Coronary artery (tissue), 2 donors: ENCODE results near the gene AKAP13.

ENCODE experiments used
- DNase-seq: peaks from one replicate; pipeline ENCODE4 v3.0.0-alpha.2; 2017; ENCODE audit warnings: low spot score
- H3K27ac ChIP-seq, 2 donors: fragments of 200-600 bp; sonication (generic); one replicate each; pipeline ENCODE4 v1.5.1; 2016 to 2019
- H3K4me3 ChIP-seq: fragments of 200-600 bp; sonication (generic); 2 replicates; pipeline ENCODE4 v1.5.1; 2016; ENCODE audit warnings: mild to moderate bottlenecking, moderate library complexity
- TF ChIP-seq, protein P1 (sequence below): fragments of 200-600 bp; sonication (generic); IDR thresholded peaks from one replicate; pipeline ENCODE4 v1.5.1; 2019; ENCODE audit warnings: antibody characterized with exemption

The AKAP13 gene

DNA sequence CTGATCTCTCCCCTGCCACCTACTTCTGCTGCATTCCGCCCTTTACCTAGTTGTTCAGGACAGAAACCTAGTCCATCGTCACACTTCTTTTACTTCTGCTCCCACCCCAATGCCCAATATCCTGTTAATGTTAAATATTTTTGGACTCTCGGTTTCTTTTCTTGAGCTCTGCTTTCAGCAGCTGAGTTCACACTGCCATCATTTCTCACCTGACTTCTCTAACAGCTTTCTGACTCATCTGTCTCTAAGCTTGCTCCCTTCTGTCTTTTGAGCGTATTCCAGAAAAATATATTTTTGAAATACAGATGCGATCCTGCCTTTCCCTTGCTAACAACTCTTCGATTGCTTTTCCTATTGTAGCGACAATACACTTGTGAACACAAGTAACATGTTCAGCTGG lies 231.0 kb downstream of the AKAP13 start:
- H3K4me3 ChIP-seq: no peak overlapping the region
- DNase-seq: no peak
- no peak overlapping the region for H3K27ac ChIP-seq
- TF ChIP-seq, protein P1, sequence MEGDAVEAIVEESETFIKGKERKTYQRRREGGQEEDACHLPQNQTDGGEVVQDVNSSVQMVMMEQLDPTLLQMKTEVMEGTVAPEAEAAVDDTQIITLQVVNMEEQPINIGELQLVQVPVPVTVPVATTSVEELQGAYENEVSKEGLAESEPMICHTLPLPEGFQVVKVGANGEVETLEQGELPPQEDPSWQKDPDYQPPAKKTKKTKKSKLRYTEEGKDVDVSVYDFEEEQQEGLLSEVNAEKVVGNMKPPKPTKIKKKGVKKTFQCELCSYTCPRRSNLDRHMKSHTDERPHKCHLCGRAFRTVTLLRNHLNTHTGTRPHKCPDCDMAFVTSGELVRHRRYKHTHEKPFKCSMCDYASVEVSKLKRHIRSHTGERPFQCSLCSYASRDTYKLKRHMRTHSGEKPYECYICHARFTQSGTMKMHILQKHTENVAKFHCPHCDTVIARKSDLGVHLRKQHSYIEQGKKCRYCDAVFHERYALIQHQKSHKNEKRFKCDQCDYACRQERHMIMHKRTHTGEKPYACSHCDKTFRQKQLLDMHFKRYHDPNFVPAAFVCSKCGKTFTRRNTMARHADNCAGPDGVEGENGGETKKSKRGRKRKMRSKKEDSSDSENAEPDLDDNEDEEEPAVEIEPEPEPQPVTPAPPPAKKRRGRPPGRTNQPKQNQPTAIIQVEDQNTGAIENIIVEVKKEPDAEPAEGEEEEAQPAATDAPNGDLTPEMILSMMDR: no peak

DNA sequence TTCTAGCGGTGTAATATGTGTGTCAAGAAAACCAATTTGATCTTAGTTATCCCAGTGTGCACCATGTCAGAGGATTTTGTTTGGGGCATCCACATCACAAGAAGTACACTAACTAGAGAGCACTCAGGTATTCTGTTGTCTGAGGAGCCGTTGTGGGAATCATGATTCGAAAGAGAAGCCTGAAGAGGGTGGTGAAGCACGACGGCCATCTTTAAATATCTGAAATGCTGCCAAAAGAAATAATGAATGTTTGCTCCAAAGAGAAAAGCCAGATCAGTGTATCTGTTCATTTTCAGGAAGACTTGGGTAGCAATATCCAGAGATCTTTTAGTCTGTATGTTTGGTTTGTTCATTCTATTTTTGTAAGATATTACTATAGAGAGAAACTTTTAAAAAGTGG lies 233.7 kb downstream of the AKAP13 start:
- H3K4me3 ChIP-seq: no peak overlapping the region
- peak overlapping the region in 1 of 2 donors; percentile 26 for H3K27ac ChIP-seq
- DNase-seq: no peak
- TF ChIP-seq, protein P1: no peak

DNA sequence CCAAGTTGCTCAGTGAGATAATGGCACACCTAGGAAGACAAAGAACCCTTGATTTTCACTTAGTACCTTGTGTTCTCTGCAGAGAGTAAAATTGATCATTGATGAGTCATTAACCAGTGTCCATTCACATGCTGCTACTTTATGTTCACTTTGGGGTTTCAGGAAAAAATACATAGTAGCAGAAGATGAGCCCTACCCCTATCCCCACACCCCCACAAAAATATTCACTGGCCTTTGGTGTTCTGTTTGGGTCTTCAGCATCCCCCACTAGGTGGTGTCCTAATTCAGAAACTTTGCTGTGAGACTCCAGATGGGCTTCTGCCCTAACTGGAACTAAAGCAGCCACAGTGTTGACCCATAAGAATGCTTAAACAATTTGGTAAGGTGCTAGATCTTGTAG lies 235.5 kb downstream of the AKAP13 start:
- DNase-seq: no peak
- H3K4me3 ChIP-seq: no peak overlapping the region
- peak overlapping the region in 1 of 2 donors; percentile 9 for H3K27ac ChIP-seq
- TF ChIP-seq, protein P1: no peak

DNA sequence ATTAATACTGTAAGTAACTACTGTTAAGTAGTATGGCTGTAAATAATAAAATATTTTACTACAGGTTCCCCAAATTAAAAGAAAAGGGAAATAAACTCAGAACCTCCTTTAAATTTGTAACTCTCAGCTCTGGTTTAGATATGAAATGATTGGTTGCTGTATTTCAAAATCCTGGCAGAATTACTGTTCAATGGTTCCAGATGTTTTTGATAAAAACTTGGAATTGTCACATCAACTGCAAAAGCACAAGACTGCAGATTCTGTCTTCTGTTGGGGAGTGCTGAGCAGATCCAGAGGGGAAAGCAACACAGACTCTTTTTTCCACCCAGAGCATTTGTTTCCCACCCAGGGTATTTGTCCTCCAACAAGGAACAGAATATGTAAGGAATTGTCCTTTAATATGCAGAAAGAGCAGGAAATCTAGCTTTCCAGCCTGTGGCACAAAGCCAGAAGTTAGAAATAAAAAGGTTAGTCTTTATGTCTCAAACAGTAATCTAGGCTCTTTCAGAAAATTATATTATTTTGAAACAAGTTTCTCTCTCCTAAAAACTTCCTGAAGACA lies 236.2 kb downstream of the AKAP13 start:
- DNase-seq: no peak
- H3K27ac ChIP-seq: peak overlapping the region; percentile 78 to 88
- H3K4me3 ChIP-seq: no peak overlapping the region
- TF ChIP-seq, protein P1: no peak

DNA sequence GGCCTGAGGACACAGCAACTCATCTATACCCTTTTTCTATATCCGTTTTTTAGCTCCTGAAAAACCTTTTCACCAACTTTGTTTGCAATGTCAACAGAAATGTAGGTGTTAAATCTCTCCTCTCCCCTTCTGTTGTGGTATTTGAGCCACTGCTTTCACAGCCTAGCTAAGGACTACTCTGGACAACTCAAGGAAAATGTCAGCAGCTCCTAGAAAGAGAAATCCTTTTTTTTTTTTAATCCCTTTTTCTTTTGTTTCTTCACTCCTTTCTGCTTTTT lies 237.8 kb downstream of the AKAP13 start:
- peak overlapping the region; percentile 74 for H3K4me3 ChIP-seq
- DNase-seq: no peak
- TF ChIP-seq, protein P1: no peak
- H3K27ac ChIP-seq: peak overlapping the region; percentile 78 to 88

DNA sequence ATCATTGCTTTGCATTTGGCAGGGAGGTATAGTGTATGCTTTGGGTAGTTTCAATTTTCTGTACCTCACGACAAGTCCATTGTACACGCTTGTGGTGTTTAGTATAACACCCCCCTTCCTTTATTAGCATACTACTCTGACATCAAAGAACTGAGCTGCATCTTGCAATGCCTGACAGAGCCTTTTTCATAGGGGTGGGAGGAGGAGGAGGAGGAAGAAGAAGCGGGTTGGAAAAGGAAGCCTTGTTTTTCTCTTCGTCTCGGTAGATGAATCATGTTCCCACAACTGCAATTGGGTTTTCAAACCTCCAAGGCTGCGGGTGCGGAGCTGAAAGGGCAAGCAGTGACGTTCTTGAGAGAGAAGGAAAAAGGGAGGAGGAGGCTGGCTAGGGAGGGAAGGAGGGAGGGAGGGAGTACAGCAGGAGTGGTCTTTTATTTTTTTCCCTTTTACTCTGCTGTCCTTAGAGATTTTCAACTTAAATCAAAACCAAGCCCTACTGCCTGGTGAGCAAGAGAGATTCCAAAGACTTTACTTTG lies 238.6 kb downstream of the AKAP13 start:
- H3K4me3 ChIP-seq: peak overlapping the region; percentile 74
- peak; percentile 91 for DNase-seq
- TF ChIP-seq, protein P1: no peak
- H3K27ac ChIP-seq: peak overlapping the region; percentile 78 to 88

DNA sequence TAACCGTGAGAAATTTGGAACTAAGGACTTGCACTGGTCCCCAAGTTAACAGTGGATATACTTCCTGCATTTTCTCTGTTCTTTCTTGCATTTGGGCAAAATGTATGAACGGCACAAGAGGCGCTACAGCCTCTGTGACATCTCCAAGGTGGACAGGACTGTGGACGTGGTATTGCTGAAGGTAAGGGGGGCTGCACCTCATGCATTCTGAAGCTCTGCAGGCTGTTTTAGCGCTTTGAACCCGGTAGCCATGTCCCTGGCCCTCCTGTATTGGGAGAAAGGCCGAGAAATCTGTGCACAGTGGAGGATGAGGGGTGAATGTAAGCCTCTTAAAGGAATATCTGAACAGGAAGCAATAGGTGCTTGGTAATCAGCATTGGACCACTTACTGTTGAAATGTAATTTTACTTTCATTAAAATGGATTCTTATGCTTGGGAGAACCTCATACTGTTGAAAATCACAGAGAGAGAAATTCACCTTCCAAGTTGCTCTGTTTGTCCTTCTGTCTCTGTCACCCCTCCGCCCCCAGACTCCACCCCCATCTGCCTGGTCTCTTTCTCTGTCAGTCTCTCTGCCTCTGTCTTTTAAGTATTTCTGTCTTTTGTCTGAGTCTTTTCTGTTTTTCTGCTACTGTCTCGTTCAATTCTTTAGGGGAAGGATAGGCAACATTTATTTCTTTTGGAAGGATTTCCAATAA lies 239.7 kb downstream of the AKAP13 start:
- Histone ChIP-seq H3K4me3 (peak overlapping the region; percentile 74), H3K27ac (peak overlapping the region; percentile 78 to 88)
- TF ChIP-seq, protein P1: no peak
- no peak for DNase-seq
